ENCODE measurements around the gene PARD6G. TPM values are rescaled to one million over a fixed set of nuclear protein-coding genes. Genes with fewer than 3 reads are reported as not detected.
"Not testable (repeated sequence)": the region's sequence is repeated elsewhere in the genome, so short reads cannot be mapped to it uniquely, and the experiment has no call there.

The PARD6G gene
- total RNA-seq, 2 donors from 2014 or later = 0.98 to 1.5 TPM

DNA sequence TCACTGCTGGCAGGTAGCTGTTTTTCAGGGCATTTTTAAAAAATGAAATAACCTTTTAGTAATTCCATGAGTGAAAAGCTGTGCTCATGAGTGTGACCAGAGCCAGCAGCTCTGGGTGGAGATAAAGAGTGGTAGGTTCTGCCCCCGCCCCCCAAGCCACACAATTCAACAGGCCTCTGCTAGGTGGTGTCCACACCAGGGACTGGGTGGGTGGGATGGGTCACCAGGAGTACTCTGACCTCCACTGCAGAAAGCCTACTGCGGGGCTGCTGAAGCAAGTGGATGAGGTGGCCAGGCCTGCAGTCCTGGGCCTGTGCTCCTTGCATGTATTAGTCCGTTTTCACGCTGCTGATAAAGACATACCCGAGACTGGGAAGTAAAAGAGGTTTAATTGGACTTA is 15.3 kb downstream of the PARD6G start:
- Mint-ChIP-seq H3K27ac (no peak overlapping the region), H3K9me3 (no peaks in the 10 kb centered on the region), H3K4me1 (no peaks in the 10 kb centered on the region), H3K27me3 (peaks cover 13% of the 10 kb centered on the region), H3K36me3 (ENCODE audit: low read depth) (no peaks in the 10 kb centered on the region), H3K4me3 (no peak overlapping the region)
- no peak for ATAC-seq (replicated peaks)

DNA sequence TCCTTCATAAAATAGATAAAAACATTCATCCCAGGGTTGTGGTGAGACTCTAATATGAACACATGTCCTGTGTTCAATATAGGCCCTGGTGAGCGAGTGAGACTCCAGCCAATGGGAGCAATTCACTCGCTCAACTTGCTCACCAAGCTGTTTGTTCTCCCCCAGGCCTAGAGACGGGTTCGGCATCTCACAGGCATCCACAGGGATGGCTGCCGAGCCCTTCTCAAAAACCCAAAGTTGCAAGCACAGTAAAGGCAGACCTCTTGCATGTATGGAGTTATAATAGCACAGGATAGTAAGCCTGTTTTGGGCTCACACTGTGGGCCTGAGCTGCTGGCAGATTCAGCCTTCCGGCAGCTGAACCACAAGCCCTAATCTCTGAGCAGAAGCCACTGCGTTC is 15.7 kb downstream of the PARD6G start:
- Mint-ChIP-seq H3K36me3 (ENCODE audit: low read depth) (no peaks in the 10 kb centered on the region), H3K27me3 (peaks cover 13% of the 10 kb centered on the region), H3K4me3 (no peak overlapping the region), H3K9me3 (no peaks in the 10 kb centered on the region), H3K27ac (no peak overlapping the region), H3K4me1 (no peaks in the 10 kb centered on the region)
- ATAC-seq (replicated peaks) = no peak

GRCh38 chr18:80231151-80231550 is 16.2 kb downstream of the PARD6G start:
- H3K27me3 Mint-ChIP-seq = peaks cover 16% of the 10 kb centered on the region
- no peaks in the 10 kb centered on the region for H3K4me1 Mint-ChIP-seq
- H3K36me3 Mint-ChIP-seq (ENCODE audit: low read depth) = no peaks in the 10 kb centered on the region
- no peak overlapping the region for H3K27ac Mint-ChIP-seq
- H3K9me3 Mint-ChIP-seq = no peaks in the 10 kb centered on the region
- no peak overlapping the region for H3K4me3 Mint-ChIP-seq
- no peak for ATAC-seq (replicated peaks)

- Mint-ChIP-seq H3K4me1 (no peaks in the 10 kb centered on the region), H3K36me3 (ENCODE audit: low read depth) (no peaks in the 10 kb centered on the region), H3K9me3 (no peaks in the 10 kb centered on the region), H3K27me3 (peaks cover 13% of the 10 kb centered on the region), H3K4me3 (no peak overlapping the region), H3K27ac (no peak overlapping the region)
- no peak for ATAC-seq (replicated peaks)
Measured at GRCh38 chr18:80229766-80230745, 17.3 kb downstream of the PARD6G start.

- Mint-ChIP-seq H3K27ac (no peak overlapping the region), H3K36me3 (ENCODE audit: low read depth) (no peaks in the 10 kb centered on the region), H3K4me1 (no peaks in the 10 kb centered on the region), H3K4me3 (no peak overlapping the region), H3K27me3 (peaks cover 12% of the 10 kb centered on the region), H3K9me3 (no peaks in the 10 kb centered on the region)
- no peak for ATAC-seq (replicated peaks)
Measured at GRCh38 chr18:80229363-80229762, 18.0 kb downstream of the PARD6G start.

DNA sequence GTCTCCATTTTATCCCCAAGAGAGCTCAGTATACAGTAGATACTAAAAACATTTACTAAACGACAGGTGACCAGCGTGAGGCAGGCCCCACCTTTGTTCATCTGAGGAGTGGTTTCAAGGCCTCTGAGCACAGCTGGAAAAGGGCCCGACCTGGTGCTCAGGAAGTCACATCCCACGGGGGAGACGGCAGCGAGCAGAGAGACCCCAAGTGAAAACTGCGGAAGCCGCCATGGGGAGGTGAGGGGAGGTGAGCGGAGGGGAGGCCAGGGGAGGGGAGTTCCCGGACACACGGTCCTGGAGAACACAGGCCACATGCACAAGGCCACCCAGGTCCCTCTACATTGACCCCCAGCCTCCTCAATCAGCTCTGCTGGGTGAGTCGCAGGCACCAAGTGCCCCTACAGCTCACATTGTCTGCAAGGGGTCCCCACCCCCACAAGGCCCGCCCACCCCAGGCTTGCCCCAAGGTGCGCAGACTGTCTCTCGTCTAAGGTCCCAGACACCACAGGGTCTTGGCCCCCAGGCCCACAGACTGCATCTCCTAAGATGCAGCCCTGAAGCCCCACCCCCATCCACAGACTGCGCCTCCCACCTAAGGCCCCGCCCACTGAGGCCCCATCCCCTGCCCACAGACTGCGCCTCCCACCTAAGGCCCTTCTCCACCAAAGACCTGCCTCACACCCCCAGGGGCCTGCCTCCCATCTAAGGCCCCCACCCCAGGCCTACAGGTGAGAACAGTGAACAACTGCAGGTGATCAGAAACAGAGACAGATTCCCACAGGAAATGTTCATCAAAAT is 19.1 kb downstream of the PARD6G start:
- Mint-ChIP-seq H3K4me1 (no peaks in the 10 kb centered on the region), H3K27me3 (peaks cover 6% of the 10 kb centered on the region), H3K27ac (no peak overlapping the region), H3K9me3 (no peaks in the 10 kb centered on the region), H3K4me3 (no peak overlapping the region), H3K36me3 (ENCODE audit: low read depth) (no peaks in the 10 kb centered on the region)
- no peak for ATAC-seq (replicated peaks)

GRCh38 chr18:80227472-80227871 is 19.8 kb downstream of the PARD6G start:
- ATAC-seq (replicated peaks) = no peak

GRCh38 chr18:80225685-80226084 is 21.6 kb downstream of the PARD6G start:
- no peak for ATAC-seq (replicated peaks)
- Mint-ChIP-seq H3K9me3 (no peaks in the 10 kb centered on the region), H3K36me3 (ENCODE audit: low read depth) (no peaks in the 10 kb centered on the region), H3K4me3 (no peak overlapping the region), H3K4me1 (no peaks in the 10 kb centered on the region), H3K27me3 (peaks cover 12% of the 10 kb centered on the region), H3K27ac (no peak overlapping the region)

More at GRCh38 chr18:80227472-80227871, 19.8 kb downstream of the PARD6G start:
- no peak overlapping the region for H3K4me3 Mint-ChIP-seq
- peaks cover 6% of the 10 kb centered on the region for H3K27me3 Mint-ChIP-seq
- H3K36me3 Mint-ChIP-seq (ENCODE audit: low read depth) = no peaks in the 10 kb centered on the region
- no peak overlapping the region for H3K27ac Mint-ChIP-seq
- H3K9me3 Mint-ChIP-seq = no peaks in the 10 kb centered on the region
- H3K4me1 Mint-ChIP-seq = no peaks in the 10 kb centered on the region

- no peak overlapping the region for H3K27ac Mint-ChIP-seq
- H3K27me3 Mint-ChIP-seq = peaks cover 16% of the 10 kb centered on the region
- no peaks in the 10 kb centered on the region for H3K9me3 Mint-ChIP-seq
- ATAC-seq (replicated peaks) = no peak
- H3K4me1 Mint-ChIP-seq = no peaks in the 10 kb centered on the region
- no peak overlapping the region for H3K4me3 Mint-ChIP-seq
- H3K36me3 Mint-ChIP-seq (ENCODE audit: low read depth) = no peaks in the 10 kb centered on the region
Measured at GRCh38 chr18:80223581-80224148, 23.6 kb downstream of the PARD6G start.

GRCh38 chr18:80219488-80219887 is 27.8 kb downstream of the PARD6G start:
- peaks cover 16% of the 10 kb centered on the region for H3K27me3 Mint-ChIP-seq
- not testable (repeated sequence) for H3K36me3 Mint-ChIP-seq (ENCODE audit: low read depth); H3K4me1 Mint-ChIP-seq; ATAC-seq (replicated peaks); H3K27ac Mint-ChIP-seq; H3K4me3 Mint-ChIP-seq; H3K9me3 Mint-ChIP-seq

DNA sequence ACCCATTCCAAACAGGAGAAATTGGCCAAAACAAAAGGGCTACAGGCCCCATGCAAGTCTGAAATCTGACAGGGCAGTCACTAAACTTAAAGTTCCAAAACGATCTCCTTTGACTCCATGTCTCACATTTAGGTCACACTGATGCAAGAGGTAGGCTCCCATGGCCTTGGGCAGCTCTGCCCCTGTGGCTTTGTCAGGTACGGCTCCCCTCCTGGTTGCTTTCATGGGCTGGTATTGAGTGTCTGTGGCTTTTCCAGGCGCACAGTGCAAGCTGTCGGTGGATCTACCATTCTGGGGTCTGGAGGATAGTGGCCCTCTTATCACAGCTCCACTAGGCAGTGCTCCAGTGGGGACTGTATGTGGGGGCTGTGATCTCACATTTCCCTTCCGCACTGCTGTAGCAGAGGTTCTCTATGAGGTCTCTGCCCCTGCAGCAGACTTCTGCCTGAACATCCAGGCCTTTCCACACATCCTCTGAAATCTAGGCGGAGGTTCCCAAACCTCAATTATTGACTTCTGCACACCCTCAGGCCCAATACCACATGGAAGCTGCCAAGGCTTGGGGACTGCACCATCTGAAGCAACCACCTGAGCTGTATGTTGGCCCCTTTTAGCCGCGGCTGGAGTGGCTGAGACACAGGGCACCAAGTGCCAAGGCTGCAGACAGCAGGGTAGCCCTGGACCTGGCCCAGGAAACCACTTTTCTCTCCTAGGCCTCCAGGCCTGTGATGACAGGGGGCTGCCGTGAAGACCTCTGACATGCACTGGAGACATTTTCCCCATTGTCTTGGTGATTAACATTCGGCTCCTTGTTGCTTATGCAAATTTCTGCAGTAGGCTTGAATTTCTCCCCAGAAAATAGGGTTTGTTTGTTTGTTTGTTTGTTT is 28.7 kb downstream of the PARD6G start:
- H3K4me3 Mint-ChIP-seq = no peak overlapping the region

DNA sequence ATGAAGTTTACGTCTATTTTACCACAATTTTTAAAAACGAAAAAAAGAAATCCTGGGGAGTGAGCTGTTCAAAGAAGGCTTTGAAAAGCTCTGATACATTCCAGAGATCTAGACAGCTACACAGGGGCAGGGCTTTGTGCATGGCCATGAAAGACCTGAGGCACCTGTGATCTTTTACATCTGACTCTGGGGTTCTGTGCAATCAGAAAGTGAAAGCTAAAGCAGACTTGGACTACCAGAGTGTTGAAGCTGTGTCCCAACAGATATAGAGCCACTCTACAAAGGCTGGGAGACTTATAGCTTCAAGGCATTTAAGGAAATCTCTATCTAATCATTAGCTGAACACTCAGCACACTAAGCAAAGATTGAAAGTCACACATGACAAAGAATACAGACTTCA is 34.1 kb downstream of the PARD6G start:
- no peaks in the 10 kb centered on the region for H3K9me3 Mint-ChIP-seq
- no peak overlapping the region for H3K27ac Mint-ChIP-seq
- no peak overlapping the region for H3K4me3 Mint-ChIP-seq
- no peak for ATAC-seq (replicated peaks)
- H3K36me3 Mint-ChIP-seq (ENCODE audit: low read depth) = no peaks in the 10 kb centered on the region
- peaks cover 33% of the 10 kb centered on the region for H3K27me3 Mint-ChIP-seq
- H3K4me1 Mint-ChIP-seq = no peaks in the 10 kb centered on the region

More for the DNA sequence above, 28.7 kb downstream of the PARD6G start:
- no peak for ATAC-seq (replicated peaks)
- no peak overlapping the region for H3K27ac Mint-ChIP-seq
- peaks cover 19% of the 10 kb centered on the region for H3K27me3 Mint-ChIP-seq
- no peaks in the 10 kb centered on the region for H3K4me1 Mint-ChIP-seq
- no peaks in the 10 kb centered on the region for H3K36me3 Mint-ChIP-seq (ENCODE audit: low read depth)
- no peaks in the 10 kb centered on the region for H3K9me3 Mint-ChIP-seq

GRCh38 chr18:80210312-80211083 is 36.8 kb downstream of the PARD6G start:
- no peak overlapping the region for H3K4me3 Mint-ChIP-seq
- H3K36me3 Mint-ChIP-seq (ENCODE audit: low read depth) = no peaks in the 10 kb centered on the region
- no peak for ATAC-seq (replicated peaks)
- H3K27me3 Mint-ChIP-seq = peaks cover 31% of the 10 kb centered on the region
- no peak overlapping the region for H3K27ac Mint-ChIP-seq
- H3K4me1 Mint-ChIP-seq = no peaks in the 10 kb centered on the region
- H3K9me3 Mint-ChIP-seq = no peaks in the 10 kb centered on the region
